Stimulated activated effector memory CD8-positive, alpha-beta T cell treated with anti-CD3 and anti-CD28 coated beads, Interleukin-12 subunit alpha, Interleukin-12 subunit beta, amount 100 ng/mL, for 72 hours (primary cell): ENCODE results near the gene UNG.
"Not testable (repeated sequence)": the region's sequence is repeated elsewhere in the genome, so short reads cannot be mapped to it uniquely, and the experiment has no call there.

ENCODE experiments used
- ATAC-seq: fragments of 150-1000 bp; cut with Tn5 transposase; 2 replicates; pipeline ENCODE4 v1.10.0; 2021
- DNase-seq, 2 donors: peaks; one replicate each; pipeline ENCODE4 v3.0.0; 2021 to 2022; ENCODE audit warnings: low spot score in 2 of 2
- H3K27ac Mint-ChIP-seq: one replicate; pipeline ENCODE4 v1.8.0; 2022; ENCODE audit warnings: mild to moderate bottlenecking, mixed read lengths
- H3K36me3 Mint-ChIP-seq: one replicate; pipeline ENCODE4 v1.8.0; 2022; ENCODE audit warnings: mild to moderate bottlenecking, mixed read lengths
- H3K4me1 Mint-ChIP-seq: one replicate; pipeline ENCODE4 v1.8.0; 2022; ENCODE audit warnings: mixed read lengths
- H3K4me3 Mint-ChIP-seq: one replicate; pipeline ENCODE4 v1.8.0; 2022; ENCODE audit warnings: mild to moderate bottlenecking, mixed read lengths
- H3K9me3 Mint-ChIP-seq: one replicate; pipeline ENCODE4 v1.8.0; 2022; ENCODE audit warnings: mixed read lengths

Gene UNG

DNA sequence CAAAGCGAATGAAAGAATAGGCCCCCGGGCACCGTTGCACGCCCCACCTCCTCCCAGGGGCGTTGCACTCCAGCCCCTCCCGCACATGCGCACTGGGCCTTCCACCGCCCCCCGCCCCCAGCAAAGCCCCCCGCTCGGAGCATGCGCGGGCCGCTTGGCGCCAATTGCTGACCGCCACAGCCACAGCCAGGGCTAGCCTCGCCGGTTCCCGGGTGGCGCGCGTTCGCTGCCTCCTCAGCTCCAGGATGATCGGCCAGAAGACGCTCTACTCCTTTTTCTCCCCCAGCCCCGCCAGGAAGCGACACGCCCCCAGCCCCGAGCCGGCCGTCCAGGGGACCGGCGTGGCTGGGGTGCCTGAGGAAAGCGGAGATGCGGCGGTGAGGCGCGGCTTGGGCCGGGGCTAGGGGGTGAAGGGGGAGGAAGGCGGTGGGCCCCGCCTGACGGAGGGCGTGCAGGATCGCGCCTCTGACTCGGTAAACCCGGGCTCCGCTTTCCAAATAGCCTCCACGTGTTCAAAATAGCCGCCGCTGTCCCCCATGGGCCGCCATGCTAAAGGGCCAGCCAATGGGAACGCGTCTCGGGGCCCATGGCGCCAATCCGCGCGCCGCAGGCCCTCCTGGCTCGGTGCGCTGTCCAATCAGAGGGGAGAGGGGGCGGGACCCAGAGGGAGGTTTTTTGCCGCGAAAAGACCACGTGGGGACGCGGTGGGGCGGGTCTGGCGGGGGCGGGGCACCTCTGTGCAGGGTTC, at the start of gene UNG:
Gene UNG, plus strand, starts transcription at position 163 of the 748 bp plus-strand sequence. Its CDS starts 83 bp downstream, at position 246.
- Mint-ChIP-seq H3K4me1 (peaks cover 43% of the 10 kb centered on the region), H3K9me3 (no peaks in the 10 kb centered on the region), H3K4me3 (peak within 1 kb of the TSS; percentile 82), H3K27ac (peak within 1 kb of the TSS; percentile 94), H3K36me3 (peaks cover 60% of the 10 kb centered on the region)
- peak; percentile 94 to 98 for DNase-seq
- peak; percentile 94 for ATAC-seq

DNA sequence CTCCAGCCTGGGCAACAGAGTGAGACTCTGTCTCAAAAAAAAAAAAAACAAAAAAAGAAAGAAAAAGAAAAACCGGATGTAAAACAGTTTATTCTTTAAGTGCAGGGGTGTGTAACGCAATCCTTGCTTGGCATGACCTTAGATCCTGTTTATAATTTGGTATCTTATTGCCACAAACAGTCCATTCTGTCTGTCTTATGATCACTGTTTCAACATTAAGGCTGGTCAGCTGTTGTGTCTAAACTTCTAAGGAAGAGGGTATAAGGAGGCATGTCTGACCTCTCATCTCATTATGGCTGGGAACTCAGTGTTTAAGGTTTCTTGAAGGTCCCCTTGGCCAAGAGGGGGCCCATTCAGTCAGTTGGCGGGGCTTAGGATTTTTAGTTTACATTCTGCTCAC, 48.7 kb upstream of the UNG start:
- not testable (repeated sequence) for H3K9me3 Mint-ChIP-seq, H3K4me3 Mint-ChIP-seq, ATAC-seq, H3K36me3 Mint-ChIP-seq, H3K27ac Mint-ChIP-seq
- H3K4me1 Mint-ChIP-seq = peaks cover 21% of the 10 kb centered on the region
- DNase-seq = peak in 1 of 2 donors; percentile 20

DNA sequence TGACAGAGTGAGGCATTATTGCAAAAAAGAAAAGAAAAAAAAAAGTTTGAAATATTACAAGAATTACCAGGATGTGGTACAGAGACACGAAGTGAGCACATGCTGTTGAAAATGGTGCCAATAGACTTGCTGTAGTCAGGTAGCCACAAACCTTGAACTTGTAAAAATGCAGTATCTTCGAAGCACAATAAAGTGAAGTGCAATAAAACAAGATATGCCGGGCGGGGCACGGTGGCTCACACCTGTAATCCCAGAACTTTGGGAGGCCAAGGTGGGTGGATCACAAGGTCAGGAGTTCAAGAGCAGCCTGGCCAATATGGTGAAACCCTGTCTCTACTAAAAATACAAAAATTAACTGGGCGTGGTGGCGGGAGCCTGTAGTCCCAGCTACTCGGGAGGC, 47.6 kb upstream of the UNG start:
- not testable (repeated sequence) for H3K9me3 Mint-ChIP-seq, ATAC-seq, H3K4me3 Mint-ChIP-seq, H3K36me3 Mint-ChIP-seq, H3K27ac Mint-ChIP-seq
- DNase-seq = peak in 1 of 2 donors; percentile 37
- H3K4me1 Mint-ChIP-seq = peaks cover 27% of the 10 kb centered on the region

DNA sequence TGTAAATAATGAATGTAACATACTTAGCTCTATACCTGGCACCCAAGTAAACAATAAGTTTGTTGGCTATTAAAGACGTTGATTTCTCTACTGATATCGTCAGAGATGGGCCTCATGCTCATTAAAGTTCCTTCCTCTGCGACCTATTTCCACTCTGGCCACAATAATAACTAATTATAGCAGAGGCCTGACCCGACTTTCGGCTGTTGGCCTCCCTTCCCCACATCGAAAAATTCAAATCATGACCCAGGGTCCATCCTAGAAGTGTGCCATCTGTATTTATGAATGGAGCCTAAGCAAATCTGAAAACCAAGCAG, 45.3 kb upstream of the UNG start:
- Mint-ChIP-seq H3K27ac (peak overlapping the region; percentile 92), H3K9me3 (no peaks in the 10 kb centered on the region), H3K36me3 (no peaks in the 10 kb centered on the region), H3K4me1 (peaks cover 30% of the 10 kb centered on the region), H3K4me3 (peak overlapping the region; percentile 99)
- DNase-seq = no peak
- ATAC-seq = no peak

DNA sequence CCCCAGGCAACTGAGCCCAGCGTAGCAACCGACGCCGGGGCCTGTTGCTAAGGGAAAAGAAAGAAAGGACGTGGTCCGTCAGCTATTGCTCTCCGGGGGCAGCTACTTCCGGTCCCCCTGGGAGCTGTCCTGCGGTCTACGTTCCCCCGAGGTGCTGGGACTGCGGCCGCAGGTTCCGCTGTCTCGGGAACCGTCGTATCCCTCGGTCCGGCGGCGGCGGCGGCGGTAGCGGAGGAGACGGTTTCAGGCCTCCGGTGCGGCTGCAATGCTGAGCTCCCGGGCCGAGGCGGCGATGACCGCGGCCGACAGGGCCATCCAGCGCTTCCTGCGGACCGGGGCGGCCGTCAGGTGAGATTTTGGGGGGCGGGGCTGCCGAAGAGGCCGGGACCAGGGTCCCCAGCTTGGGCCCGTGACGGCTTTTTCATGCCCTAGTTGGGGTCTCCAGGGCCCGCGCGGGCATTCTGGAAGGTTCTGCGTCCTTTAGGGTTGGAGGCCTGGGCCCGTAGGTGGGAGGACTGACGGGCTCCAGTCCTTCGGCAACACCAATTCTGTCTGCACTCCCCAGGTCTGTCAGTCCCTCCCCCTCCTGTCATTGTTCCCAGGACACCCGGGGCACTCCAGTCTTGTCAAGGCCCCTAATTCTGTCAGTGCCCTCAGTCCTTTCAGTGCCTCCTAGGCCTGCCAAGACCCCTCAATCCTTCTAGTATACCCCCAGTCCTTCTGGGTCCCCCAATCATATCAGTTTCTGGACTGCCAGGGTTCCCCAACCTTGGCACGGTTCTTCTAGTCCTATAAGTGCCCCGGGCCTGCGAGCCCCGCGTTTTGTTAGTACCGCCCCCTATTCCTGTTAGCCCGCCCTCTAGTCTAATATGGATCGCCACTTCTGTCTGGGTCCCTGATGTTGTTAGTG, 44.7 kb upstream of the UNG start, which contains the start of gene USP30:
Gene USP30, plus strand, starts transcription at position 163 of the 910 bp plus-strand sequence. Its CDS starts 103 bp downstream, at position 266.
- peak; percentile 80 to 94 for DNase-seq
- H3K4me3 Mint-ChIP-seq = peak within 1 kb of the TSS; percentile 99
- H3K36me3 Mint-ChIP-seq = peaks cover 6% of the 10 kb centered on the region
- H3K9me3 Mint-ChIP-seq = no peaks in the 10 kb centered on the region
- peak within 1 kb of the TSS; percentile 92 for H3K27ac Mint-ChIP-seq
- H3K4me1 Mint-ChIP-seq = peaks cover 26% of the 10 kb centered on the region
- ATAC-seq = peak; percentile 92

DNA sequence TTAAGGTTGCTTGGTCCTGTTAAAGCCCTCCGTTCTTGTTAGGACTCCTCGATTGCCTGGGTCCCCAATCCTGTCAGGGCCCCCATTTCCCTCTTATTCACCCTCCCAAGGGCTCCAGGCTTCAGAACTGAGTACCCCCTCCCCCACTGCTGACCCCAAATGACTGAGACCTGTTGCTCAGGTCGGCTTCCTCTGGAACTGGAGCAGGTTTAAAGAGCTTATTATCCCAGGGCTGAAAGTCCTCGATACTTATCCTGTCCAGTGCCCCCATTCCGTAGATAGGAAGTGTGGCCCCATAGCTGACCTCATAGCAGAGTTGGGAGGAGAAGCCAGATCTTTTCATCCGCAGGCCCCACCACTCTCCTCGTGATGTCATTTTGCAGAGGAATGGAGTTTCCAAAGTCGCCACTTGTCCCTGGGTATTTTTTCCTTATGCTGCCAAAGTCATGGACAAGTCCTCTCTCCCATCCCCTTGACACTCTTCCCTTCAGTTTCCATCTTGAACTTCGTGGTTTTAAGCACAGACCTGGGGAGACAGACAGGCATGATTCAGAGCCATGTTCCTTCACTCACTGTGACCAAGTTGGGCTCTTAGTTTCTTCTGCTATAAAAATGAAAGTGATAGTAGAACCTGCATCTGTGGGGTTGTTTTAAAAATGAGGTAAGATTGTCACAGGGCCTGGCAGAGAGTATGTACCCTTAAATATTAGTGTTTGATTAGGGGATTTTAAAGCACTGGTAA, 43.8 kb upstream of the UNG start:
- Mint-ChIP-seq H3K27ac (peak overlapping the region; percentile 92), H3K4me1 (peaks cover 26% of the 10 kb centered on the region), H3K36me3 (peaks cover 15% of the 10 kb centered on the region), H3K4me3 (peak overlapping the region; percentile 99), H3K9me3 (no peaks in the 10 kb centered on the region)
- peak; percentile 82 for ATAC-seq
- peak; percentile 8 to 66 for DNase-seq

DNA sequence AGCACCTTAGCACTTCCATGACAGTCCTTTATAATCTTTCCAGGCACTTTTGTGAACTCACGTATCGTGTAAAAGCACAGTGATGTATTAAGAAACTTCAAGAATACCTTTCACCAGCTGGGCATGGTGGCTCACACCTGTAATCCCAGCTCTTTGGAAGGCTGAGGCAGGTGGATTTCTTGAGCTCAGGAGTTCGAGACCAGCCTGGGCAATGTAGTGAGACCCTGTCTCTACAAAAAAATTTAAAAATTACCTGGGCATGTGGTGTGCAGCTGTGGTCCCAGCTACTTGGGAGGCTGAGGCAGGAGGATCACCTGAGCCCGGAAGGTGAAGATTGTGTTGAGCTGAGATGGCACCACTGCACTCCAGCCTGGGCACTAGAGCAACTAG, 43.3 kb upstream of the UNG start:
- H3K4me3 Mint-ChIP-seq = peak overlapping the region; percentile 99
- not testable (repeated sequence) for H3K9me3 Mint-ChIP-seq, ATAC-seq

DNA sequence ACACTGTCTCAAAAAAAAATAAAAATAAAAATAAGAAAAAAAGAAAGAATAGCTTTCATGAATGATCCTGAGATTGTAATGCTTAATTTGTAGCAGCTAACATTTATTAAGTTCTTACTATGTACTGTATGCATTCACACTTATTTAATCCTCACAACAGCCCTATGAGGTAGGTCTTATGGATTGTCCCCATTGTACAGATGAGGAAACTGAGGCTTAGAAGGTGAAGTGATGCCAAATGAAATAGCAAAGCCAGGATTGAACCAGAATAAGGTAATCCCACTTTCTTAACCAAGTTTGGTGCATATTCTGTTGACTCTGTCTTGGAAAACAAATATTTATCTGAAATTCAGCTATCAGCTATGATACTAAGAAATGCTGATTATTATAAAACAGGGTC, 42.9 kb upstream of the UNG start:
- Mint-ChIP-seq H3K4me3 (peak overlapping the region; percentile 99), H3K27ac (peak overlapping the region; percentile 92), H3K4me1 (peaks cover 26% of the 10 kb centered on the region), H3K9me3 (no peaks in the 10 kb centered on the region), H3K36me3 (peaks cover 21% of the 10 kb centered on the region)
- ATAC-seq (no peak), DNase-seq (no peak)

More for the DNA sequence above, 43.3 kb upstream of the UNG start:
- Mint-ChIP-seq H3K4me1 (peaks cover 26% of the 10 kb centered on the region), H3K36me3 (peaks cover 20% of the 10 kb centered on the region), H3K27ac (peak overlapping the region; percentile 92)
- peak in 1 of 2 donors; percentile 48 for DNase-seq

DNA sequence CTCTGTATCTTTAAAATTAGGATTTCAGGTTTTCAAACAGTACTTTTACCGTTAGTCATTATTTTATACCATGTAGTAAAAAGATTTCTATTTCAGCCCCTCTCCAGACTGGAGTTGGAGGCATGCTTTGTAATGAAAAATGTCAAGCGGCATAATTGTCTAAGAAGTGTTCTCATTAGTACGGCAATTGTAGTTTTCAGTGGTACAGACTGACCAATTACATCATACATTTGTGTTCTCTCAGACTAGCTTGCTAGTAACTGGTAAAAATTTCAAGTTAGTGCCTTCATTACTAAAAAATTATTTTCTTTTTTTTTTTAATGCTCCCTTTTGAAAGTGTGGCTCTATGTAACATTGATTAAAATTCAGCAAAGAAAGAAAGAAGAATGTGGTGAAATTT, 40.5 kb upstream of the UNG start:
- peaks cover 27% of the 10 kb centered on the region for H3K36me3 Mint-ChIP-seq
- ATAC-seq (no peak), DNase-seq (no peak)
- no peak overlapping the region for H3K27ac Mint-ChIP-seq
- H3K4me1 Mint-ChIP-seq = peaks cover 28% of the 10 kb centered on the region
- no peak overlapping the region for H3K4me3 Mint-ChIP-seq
- no peaks in the 10 kb centered on the region for H3K9me3 Mint-ChIP-seq

DNA sequence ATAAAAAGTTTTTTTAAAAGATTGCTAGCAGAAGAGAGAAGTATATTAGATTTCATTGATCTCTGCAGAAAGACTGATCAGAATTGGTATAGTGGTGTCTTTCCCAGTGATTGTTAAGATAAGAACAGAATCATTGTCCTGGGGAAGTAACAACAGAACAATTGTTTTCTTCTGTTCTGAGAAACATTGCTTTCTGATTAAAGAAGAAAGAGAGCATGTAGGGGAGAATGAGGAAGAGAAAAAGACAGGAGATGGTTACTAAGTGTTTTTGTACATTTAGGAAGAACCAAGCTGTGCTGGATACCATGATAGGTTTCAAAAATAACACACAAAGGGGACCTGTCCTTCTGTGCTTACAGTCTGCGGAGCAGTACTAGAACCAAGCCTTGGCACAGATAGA, 40.0 kb upstream of the UNG start:
- no peaks in the 10 kb centered on the region for H3K9me3 Mint-ChIP-seq
- H3K27ac Mint-ChIP-seq = no peak overlapping the region
- DNase-seq (no peak), ATAC-seq (no peak)
- peaks cover 27% of the 10 kb centered on the region for H3K36me3 Mint-ChIP-seq
- no peak overlapping the region for H3K4me3 Mint-ChIP-seq
- H3K4me1 Mint-ChIP-seq = peaks cover 28% of the 10 kb centered on the region

DNA sequence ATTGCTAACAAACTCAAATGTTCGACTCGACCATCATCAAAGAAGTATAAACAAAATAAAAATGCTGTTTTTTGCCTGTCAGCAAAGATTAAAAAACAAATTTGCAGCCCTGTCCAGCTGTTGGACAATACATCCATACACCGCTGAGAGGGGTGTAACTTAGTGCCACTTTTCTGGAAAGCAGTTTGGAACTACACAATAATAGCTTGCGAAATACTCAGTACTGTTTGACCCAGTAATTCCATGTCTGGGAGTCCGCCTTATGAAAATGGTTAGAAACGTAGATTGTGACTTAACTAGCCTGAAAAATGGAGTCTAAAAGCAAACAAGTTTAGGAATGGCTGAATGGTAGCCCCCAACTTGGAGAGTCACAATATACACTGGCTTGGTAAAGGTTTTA, 38.6 kb upstream of the UNG start:
- H3K9me3 Mint-ChIP-seq = no peaks in the 10 kb centered on the region
- DNase-seq = no peak
- ATAC-seq = no peak
- H3K36me3 Mint-ChIP-seq = peaks cover 27% of the 10 kb centered on the region
- H3K27ac Mint-ChIP-seq = no peak overlapping the region
- no peak overlapping the region for H3K4me3 Mint-ChIP-seq
- H3K4me1 Mint-ChIP-seq = peaks cover 24% of the 10 kb centered on the region

DNA sequence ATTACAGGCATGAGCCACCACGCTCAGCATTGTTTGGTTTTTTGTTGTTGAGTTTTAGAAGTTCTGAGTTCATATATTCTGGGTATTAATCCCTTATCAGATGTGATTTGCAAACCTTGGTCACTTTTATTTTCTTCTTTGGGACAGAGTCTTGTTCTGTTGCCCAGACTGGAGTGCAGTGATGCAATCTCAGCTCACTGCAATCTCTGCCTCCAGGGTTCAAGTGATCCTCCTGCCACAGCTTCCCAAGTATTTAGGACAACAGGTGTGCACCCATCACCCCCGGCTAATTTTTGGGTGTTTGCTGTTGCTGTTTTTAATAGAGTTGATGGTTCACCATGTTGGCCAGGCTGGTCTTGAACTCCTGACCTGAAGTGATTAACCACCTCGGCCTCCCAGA, 33.3 kb upstream of the UNG start:
- Mint-ChIP-seq H3K4me1 (peaks cover 12% of the 10 kb centered on the region), H3K27ac (no peak overlapping the region), H3K9me3 (no peaks in the 10 kb centered on the region), H3K36me3 (peaks cover 10% of the 10 kb centered on the region), H3K4me3 (no peak overlapping the region)
- DNase-seq (peak in 1 of 2 donors; percentile 20), ATAC-seq (no peak)

DNA sequence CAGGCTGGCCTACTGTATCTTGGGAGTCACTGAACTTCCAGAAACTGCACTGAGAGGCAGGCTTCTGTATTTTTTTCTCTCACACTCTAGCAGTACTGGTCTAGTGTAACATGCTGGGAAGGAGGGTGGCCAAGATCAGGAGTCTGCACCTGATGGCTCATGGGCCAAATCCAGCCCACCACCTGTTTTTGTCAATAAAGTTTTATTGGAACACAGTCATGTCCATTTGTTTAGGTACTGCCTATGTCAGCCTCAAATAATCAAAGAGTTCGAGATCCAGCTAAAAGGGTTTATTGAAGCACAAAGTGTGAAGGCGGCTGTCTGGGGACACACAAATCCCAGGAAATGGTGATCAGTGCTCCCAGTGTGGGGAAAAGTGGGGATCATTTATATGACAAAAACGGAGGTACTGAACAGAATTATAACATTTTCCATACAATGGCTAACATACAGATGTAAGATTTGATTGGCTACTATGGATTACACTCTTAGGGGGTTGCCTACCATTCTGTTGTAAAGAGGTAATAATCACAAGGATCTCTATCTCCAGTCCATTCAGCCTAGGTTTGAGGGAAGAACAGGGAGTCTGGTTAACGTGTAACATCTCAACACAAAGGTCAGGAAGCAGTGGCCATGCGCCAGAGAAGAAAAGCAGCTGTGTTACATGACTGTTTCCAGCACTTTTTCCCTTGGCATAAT, 32.1 kb upstream of the UNG start:
- H3K4me3 Mint-ChIP-seq = no peak overlapping the region
- no peak for ATAC-seq
- peak in 1 of 2 donors; percentile 15 for DNase-seq
- H3K36me3 Mint-ChIP-seq = peaks cover 5% of the 10 kb centered on the region
- peaks cover 12% of the 10 kb centered on the region for H3K4me1 Mint-ChIP-seq
- H3K9me3 Mint-ChIP-seq = no peaks in the 10 kb centered on the region
- H3K27ac Mint-ChIP-seq = no peak overlapping the region

DNA sequence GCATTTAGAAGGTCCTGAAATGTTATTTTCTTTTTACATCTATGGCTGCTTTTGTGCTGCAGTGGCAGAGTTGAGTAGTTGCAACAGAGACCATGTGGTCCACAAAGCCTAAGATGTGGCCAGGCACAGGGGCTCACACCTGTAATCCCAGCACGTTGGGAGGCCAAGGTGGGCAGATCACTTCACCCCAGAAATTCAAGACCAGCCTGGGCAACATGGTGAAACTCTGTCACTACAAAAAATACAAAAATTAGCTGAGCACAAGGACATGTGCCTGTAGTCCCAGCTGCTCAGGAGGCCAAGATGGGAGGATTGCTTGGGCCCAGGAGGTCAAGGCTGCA, 31.6 kb upstream of the UNG start:
- Mint-ChIP-seq H3K4me1 (peaks cover 12% of the 10 kb centered on the region), H3K9me3 (no peaks in the 10 kb centered on the region), H3K36me3 (peaks cover 5% of the 10 kb centered on the region), H3K4me3 (no peak overlapping the region), H3K27ac (no peak overlapping the region)
- DNase-seq (peak in 1 of 2 donors; percentile 35), ATAC-seq (no peak)
